ENCODE results near the gene TIAM2.

- no peak for TF ChIP-seq POLR2A (IDR thresholded peaks at IDR 0.05; ENCODE audit: low read length)
- TF ChIP-seq GATA1 (IDR thresholded peaks at IDR 0.05; ENCODE audit: low read depth, low read length): no peak
Observed at GRCh38 chr6:155271145-155271544, 276.0 kb downstream of the TIAM2 start.

All from erythroblast (primary cell).